IMR-90 (cell line): ENCODE data around the gene COL7A1.
"Not testable (repeated sequence)": the region's sequence is repeated elsewhere in the genome, so short reads cannot be mapped to it uniquely, and the experiment has no call there.

Source experiments
- BHLHE40 ChIP-seq: fragments of 150-350 bp; IDR thresholded peaks from 2 replicates; pipeline ENCODE4 v1.6.1; 2016; ENCODE audit warnings: mild to moderate bottlenecking, low read depth, low read length
- CEBPB ChIP-seq: IDR thresholded peaks from 2 replicates; pipeline ENCODE4 v1.6.1; 2012; ENCODE audit warnings: low read depth, low read length, improper control_type of control experiment
- CHD1 ChIP-seq: IDR thresholded peaks from 2 replicates; pipeline ENCODE4 v1.6.1; 2012; ENCODE audit warnings: low read depth, low read length, improper control_type of control experiment
- NFE2L2 ChIP-seq: fragments of 150-350 bp; IDR thresholded peaks from 2 replicates; pipeline ENCODE4 v1.6.1; 2016; ENCODE audit warnings: low read depth, mild to moderate bottlenecking, low read length
- POLR2A ChIP-seq: IDR thresholded peaks from 2 replicates; pipeline ENCODE4 v1.6.1; 2012; ENCODE audit warnings: mild to moderate bottlenecking, low read depth, low read length
- RAD21 ChIP-seq: IDR thresholded peaks from 2 replicates; pipeline ENCODE4 v1.6.1; 2012; ENCODE audit warnings: low read length, improper control_type of control experiment
- RFX5 ChIP-seq: IDR thresholded peaks from 2 replicates; pipeline ENCODE4 v1.8.0; 2012; ENCODE audit warnings: low read depth, mild to moderate bottlenecking, low read length, moderate library complexity
- TF ChIP-seq, protein P1 (sequence below): conservative IDR thresholded peaks from 2 replicates; pipeline ENCODE4 v1.5.1; 2012; ENCODE audit warnings: mild to moderate bottlenecking, low read depth, low read length, improper control_type of control experiment
- TF ChIP-seq, protein P2 (sequence below): fragments of 150-350 bp; IDR thresholded peaks from 2 replicates; pipeline ENCODE4 v1.6.1; 2017; ENCODE audit warnings: mild to moderate bottlenecking, antibody characterized with exemption, low read length, low read depth

DNA sequence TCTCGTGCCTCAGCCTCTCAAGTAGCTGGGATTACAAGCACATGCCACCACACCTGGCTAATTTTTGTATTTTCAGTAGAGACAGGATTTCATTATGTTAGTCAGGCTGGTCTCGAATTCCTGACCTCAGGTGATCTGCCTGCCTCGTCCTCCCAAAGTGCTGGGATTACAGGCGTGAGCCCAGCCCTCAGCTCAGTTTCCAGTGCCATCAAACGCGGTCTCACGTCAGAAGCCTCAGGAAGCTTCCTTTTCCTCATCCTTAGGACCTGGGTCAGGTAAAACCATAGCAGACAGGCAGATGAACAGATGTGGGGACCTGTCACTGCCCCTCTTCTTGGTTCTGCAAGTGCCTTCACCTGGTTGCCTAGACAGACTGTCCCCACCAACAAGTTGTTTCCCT lies 43.5 kb downstream of the COL7A1 start:
- TF ChIP-seq, protein P1, sequence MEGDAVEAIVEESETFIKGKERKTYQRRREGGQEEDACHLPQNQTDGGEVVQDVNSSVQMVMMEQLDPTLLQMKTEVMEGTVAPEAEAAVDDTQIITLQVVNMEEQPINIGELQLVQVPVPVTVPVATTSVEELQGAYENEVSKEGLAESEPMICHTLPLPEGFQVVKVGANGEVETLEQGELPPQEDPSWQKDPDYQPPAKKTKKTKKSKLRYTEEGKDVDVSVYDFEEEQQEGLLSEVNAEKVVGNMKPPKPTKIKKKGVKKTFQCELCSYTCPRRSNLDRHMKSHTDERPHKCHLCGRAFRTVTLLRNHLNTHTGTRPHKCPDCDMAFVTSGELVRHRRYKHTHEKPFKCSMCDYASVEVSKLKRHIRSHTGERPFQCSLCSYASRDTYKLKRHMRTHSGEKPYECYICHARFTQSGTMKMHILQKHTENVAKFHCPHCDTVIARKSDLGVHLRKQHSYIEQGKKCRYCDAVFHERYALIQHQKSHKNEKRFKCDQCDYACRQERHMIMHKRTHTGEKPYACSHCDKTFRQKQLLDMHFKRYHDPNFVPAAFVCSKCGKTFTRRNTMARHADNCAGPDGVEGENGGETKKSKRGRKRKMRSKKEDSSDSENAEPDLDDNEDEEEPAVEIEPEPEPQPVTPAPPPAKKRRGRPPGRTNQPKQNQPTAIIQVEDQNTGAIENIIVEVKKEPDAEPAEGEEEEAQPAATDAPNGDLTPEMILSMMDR = not testable (repeated sequence)
- TF ChIP-seq, protein P2, sequence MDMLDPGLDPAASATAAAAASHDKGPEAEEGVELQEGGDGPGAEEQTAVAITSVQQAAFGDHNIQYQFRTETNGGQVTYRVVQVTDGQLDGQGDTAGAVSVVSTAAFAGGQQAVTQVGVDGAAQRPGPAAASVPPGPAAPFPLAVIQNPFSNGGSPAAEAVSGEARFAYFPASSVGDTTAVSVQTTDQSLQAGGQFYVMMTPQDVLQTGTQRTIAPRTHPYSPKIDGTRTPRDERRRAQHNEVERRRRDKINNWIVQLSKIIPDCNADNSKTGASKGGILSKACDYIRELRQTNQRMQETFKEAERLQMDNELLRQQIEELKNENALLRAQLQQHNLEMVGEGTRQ = not testable (repeated sequence)
- TF ChIP-seq RFX5, CEBPB, NFE2L2, RAD21, CHD1, POLR2A, BHLHE40: not testable (repeated sequence)
